Naive B cell (primary cell): ENCODE measurements around the gene TMEM247. TPM values are rescaled to one million over a fixed set of nuclear protein-coding genes. Genes with fewer than 3 reads are reported as not detected.
"Not testable (repeated sequence)": the region's sequence is repeated elsewhere in the genome, so short reads cannot be mapped to it uniquely, and the experiment has no call there.

Source experiments
- ATAC-seq, 2 donors: fragments of 150-1000 bp; cut with Tn5 transposase; 2 replicates each; pipeline ENCODE4 v1.10.0; 2021; ENCODE audit warnings: low read depth in 2 of 2, mild to moderate bottlenecking in 2 of 2, moderate library complexity in 2 of 2
- DNase-seq: peaks from one replicate; pipeline ENCODE4 v3.0.0; 2022
- H3K27ac Mint-ChIP-seq, 6 donors: one replicate each; pipeline ENCODE4 v1.8.0; 2020 to 2022; ENCODE audit warnings: mild to moderate bottlenecking in 6 of 6, mixed read lengths in 6 of 6, moderate library complexity in 5 of 6, inconsistent platforms in 2 of 6
- H3K27me3 Mint-ChIP-seq, 3 donors: one replicate each; pipeline ENCODE4 v1.8.0; 2021 to 2022; ENCODE audit warnings: mixed read lengths in 3 of 3, mild to moderate bottlenecking in 1 of 3
- H3K36me3 Mint-ChIP-seq, 2 donors: one replicate each; pipeline ENCODE4 v1.8.0; 2020 to 2022; ENCODE audit warnings: mixed read lengths in 2 of 2, inconsistent platforms in 1 of 2, mild to moderate bottlenecking in 1 of 2
- H3K4me1 Mint-ChIP-seq, 3 donors: one replicate each; pipeline ENCODE4 v1.8.0; 2020 to 2022; ENCODE audit warnings: mixed read lengths in 3 of 3, inconsistent platforms in 1 of 3, mild to moderate bottlenecking in 1 of 3, moderate library complexity in 1 of 3
- H3K4me3 Mint-ChIP-seq, 8 donors: one replicate each; pipeline ENCODE4 v1.8.0; 2020 to 2022; ENCODE audit warnings: mild to moderate bottlenecking in 8 of 8, mixed read lengths in 8 of 8, moderate library complexity in 8 of 8, inconsistent platforms in 2 of 8
- H3K9me3 Mint-ChIP-seq, 7 donors: one replicate each; pipeline ENCODE4 v1.8.0; 2020 to 2022; ENCODE audit warnings: mixed read lengths in 7 of 7, mild to moderate bottlenecking in 5 of 7, inconsistent platforms in 2 of 7, moderate library complexity in 1 of 7
- polyA plus RNA-seq, 6 donors: library from polyadenylated mRNA; unstranded; fragments of 300-500 nt; fragmentation: Illumina TruSeq; gene quantifications; one replicate each; pipeline ENCODE4 v1.2.3, GENCODE V29; 2021; ENCODE audit warnings: low read depth in 6 of 6

TMEM247 gene
- polyA plus RNA-seq, 6 donors from 2014 or later: not detected

DNA sequence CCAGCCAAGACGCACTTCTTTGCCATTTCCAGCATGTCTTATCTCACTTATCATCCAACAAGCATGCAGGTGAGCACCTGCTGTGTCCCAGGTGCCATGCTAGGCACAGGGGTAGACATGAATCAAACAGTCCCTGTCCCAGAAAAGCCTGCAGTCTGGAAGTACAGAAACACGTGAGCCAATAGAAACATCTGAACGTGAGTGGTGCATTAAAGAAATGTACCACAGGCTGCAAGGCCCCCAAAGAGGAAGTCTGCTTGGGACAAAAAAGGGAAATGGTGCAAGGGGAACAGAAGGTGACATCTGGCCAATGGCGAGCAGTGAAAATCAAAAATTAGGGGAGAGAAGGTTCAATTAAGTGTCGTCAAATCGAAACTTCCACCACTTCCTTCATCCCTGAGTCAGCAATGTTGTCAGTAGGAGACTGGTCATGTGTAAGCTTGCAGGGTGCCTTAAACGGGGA is 17.6 kb upstream of the TMEM247 start:
- H3K27me3 Mint-ChIP-seq: peaks cover 0 to 5% (median 4%) of the 10 kb centered on the region in 3 donors
- DNase-seq (peak; percentile 60), ATAC-seq (peak; percentile 72 to 76)
- peaks cover 18 to 23% (median 18%) of the 10 kb centered on the region in 3 donors for H3K4me1 Mint-ChIP-seq
- peak overlapping the region in 5 of 6 donors; percentile 15 to 88 (median 57) for H3K27ac Mint-ChIP-seq
- H3K36me3 Mint-ChIP-seq: no peaks in the 10 kb centered on the region
- peak overlapping the region; percentile 23 to 72 (median 56) for H3K4me3 Mint-ChIP-seq
- H3K9me3 Mint-ChIP-seq: no peaks in the 10 kb centered on the region

- no peak overlapping the region for H3K4me3 Mint-ChIP-seq
- no peaks in the 10 kb centered on the region for H3K36me3 Mint-ChIP-seq
- no peaks in the 10 kb centered on the region for H3K27me3 Mint-ChIP-seq
- peak overlapping the region in 1 of 6 donors; percentile 12 for H3K27ac Mint-ChIP-seq
- ATAC-seq (no peak), DNase-seq (no peak)
- H3K4me1 Mint-ChIP-seq: peaks cover 18 to 23% (median 18%) of the 10 kb centered on the region in 3 donors
- H3K9me3 Mint-ChIP-seq: no peaks in the 10 kb centered on the region
These were observed 16.4 kb upstream of the TMEM247 start for GRCh38 chr2:46462936-46463335.

DNA sequence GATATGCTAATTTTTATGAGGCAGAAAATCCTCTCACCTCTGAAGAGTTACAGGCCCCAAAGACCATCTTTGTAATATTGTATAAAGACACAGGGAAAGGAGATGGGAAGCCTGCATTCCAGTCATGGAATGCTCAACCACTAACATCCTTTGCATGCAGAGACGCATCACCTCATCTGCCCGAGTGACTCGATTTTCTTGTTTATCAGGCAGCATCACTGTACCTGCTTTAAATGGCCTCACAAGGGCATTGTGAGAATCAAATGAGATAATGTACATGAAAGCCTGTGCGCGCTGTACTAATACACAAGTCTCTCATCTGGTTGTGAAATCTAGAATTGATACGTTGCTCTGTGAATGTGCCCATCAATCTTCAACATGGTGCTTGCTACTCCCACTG is 10.2 kb upstream of the TMEM247 start:
- Mint-ChIP-seq H3K9me3 (peaks cover 0 to 2% (median 0%) of the 10 kb centered on the region in 7 donors), H3K4me3 (no peak overlapping the region), H3K36me3 (no peaks in the 10 kb centered on the region), H3K4me1 (peaks cover 10 to 20% (median 17%) of the 10 kb centered on the region in 3 donors), H3K27ac (no peak overlapping the region), H3K27me3 (no peaks in the 10 kb centered on the region)
- ATAC-seq: no peak
- no peak for DNase-seq

GRCh38 chr2:46469700-46470099 is 9.7 kb upstream of the TMEM247 start:
- no peak overlapping the region for H3K4me3 Mint-ChIP-seq
- no peaks in the 10 kb centered on the region for H3K36me3 Mint-ChIP-seq
- no peaks in the 10 kb centered on the region for H3K27me3 Mint-ChIP-seq
- H3K4me1 Mint-ChIP-seq: peaks cover 5 to 14% (median 13%) of the 10 kb centered on the region in 3 donors
- DNase-seq: no peak
- peaks cover 0 to 2% (median 0%) of the 10 kb centered on the region in 7 donors for H3K9me3 Mint-ChIP-seq
- peak overlapping the region in 3 of 6 donors; percentile 2 to 53 (median 15) for H3K27ac Mint-ChIP-seq
- ATAC-seq: no peak

GRCh38 chr2:46470114-46470628 is 9.2 kb upstream of the TMEM247 start:
- Mint-ChIP-seq H3K36me3 (no peaks in the 10 kb centered on the region), H3K4me1 (peaks cover 4 to 13% (median 13%) of the 10 kb centered on the region in 3 donors), H3K27me3 (no peaks in the 10 kb centered on the region), H3K9me3 (peaks cover 0 to 2% (median 0%) of the 10 kb centered on the region in 7 donors), H3K4me3 (peak overlapping the region in 2 of 8 donors; percentile 0 to 30), H3K27ac (peak overlapping the region in 3 of 6 donors; percentile 15 to 53 (median 17))
- peak; percentile 48 to 71 for ATAC-seq
- DNase-seq: no peak

DNA sequence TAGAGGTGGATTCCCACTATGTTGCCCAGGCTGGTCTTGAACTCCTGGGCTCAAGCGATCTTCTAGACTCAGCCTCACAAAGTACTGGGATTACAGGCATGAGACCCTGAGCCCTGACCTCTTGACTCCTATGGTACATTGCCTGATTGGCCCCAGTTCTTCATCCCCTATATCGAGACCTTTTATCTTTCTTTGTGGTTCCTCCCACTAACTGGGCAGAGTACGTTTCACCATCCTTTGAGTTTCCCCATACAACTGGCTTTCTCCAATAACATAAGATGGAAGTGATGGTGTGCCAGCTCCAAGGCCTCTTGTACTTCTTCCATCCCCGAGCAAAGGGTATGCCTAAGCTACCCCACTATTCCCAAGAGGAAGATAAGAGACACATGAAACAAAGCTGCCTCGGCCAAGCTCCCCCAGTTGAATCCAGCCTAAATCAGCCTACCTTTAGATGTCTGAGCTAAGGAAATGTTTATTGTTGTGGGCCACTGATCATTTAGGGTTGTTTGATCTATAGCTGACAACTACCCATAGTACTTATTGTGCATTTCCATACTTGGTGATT is 8.3 kb upstream of the TMEM247 start:
- H3K9me3 Mint-ChIP-seq: peaks cover 0 to 2% (median 0%) of the 10 kb centered on the region in 7 donors
- no peak overlapping the region for H3K4me3 Mint-ChIP-seq
- ATAC-seq (no peak), DNase-seq (no peak)
- no peaks in the 10 kb centered on the region for H3K36me3 Mint-ChIP-seq
- peaks cover 4 to 13% (median 13%) of the 10 kb centered on the region in 3 donors for H3K4me1 Mint-ChIP-seq
- H3K27ac Mint-ChIP-seq: peak overlapping the region in 1 of 6 donors; percentile 16
- H3K27me3 Mint-ChIP-seq: peaks cover 0 to 5% (median 0%) of the 10 kb centered on the region in 3 donors

GRCh38 chr2:46471697-46472096 is 7.7 kb upstream of the TMEM247 start:
- Mint-ChIP-seq H3K4me1 (peaks cover 4 to 13% (median 13%) of the 10 kb centered on the region in 3 donors), H3K36me3 (no peaks in the 10 kb centered on the region), H3K27me3 (peaks cover 0 to 5% (median 0%) of the 10 kb centered on the region in 3 donors), H3K4me3 (no peak overlapping the region), H3K9me3 (peaks cover 0 to 2% (median 0%) of the 10 kb centered on the region in 7 donors), H3K27ac (no peak overlapping the region)
- DNase-seq: no peak
- no peak for ATAC-seq

DNA sequence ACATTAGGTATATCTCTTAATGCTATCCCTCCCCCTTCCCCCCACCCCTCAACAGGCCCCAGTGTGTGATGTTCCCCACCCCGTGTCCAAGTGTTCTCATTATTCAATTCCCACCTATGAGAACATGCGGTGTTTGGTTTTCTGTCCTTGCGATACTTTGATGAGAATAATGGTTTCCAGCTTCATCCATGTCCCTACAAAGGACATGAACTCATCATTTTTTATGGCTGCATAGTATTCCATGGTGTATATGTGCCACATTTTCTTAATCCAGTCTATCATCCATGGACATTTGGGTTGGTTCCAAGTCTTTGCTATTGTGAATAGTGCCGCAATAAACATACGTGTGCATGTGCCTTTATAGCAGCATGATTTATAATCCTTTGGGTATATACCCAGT is 7.2 kb upstream of the TMEM247 start:
- H3K9me3 Mint-ChIP-seq, H3K27ac Mint-ChIP-seq, H3K36me3 Mint-ChIP-seq, DNase-seq, H3K4me3 Mint-ChIP-seq, ATAC-seq, H3K27me3 Mint-ChIP-seq: not testable (repeated sequence)
- H3K4me1 Mint-ChIP-seq: peaks cover 4 to 13% (median 13%) of the 10 kb centered on the region in 3 donors

GRCh38 chr2:46477462-46477861 is 1.9 kb upstream of the TMEM247 start:
- H3K9me3 Mint-ChIP-seq, H3K27ac Mint-ChIP-seq, ATAC-seq, H3K4me3 Mint-ChIP-seq, H3K36me3 Mint-ChIP-seq, DNase-seq, H3K4me1 Mint-ChIP-seq: not testable (repeated sequence)
- peaks cover 4 to 11% (median 5%) of the 10 kb centered on the region in 3 donors for H3K27me3 Mint-ChIP-seq

GRCh38 chr2:46477925-46478324 is 1.4 kb upstream of the TMEM247 start:
- Mint-ChIP-seq H3K36me3 (no peaks in the 10 kb centered on the region), H3K9me3 (peaks cover 0 to 2% (median 0%) of the 10 kb centered on the region in 7 donors), H3K4me1 (peaks cover 0 to 8% (median 0%) of the 10 kb centered on the region in 3 donors), H3K4me3 (no peak overlapping the region), H3K27me3 (peaks cover 4 to 11% (median 5%) of the 10 kb centered on the region in 3 donors), H3K27ac (no peak overlapping the region)
- DNase-seq (no peak), ATAC-seq (no peak)

DNA sequence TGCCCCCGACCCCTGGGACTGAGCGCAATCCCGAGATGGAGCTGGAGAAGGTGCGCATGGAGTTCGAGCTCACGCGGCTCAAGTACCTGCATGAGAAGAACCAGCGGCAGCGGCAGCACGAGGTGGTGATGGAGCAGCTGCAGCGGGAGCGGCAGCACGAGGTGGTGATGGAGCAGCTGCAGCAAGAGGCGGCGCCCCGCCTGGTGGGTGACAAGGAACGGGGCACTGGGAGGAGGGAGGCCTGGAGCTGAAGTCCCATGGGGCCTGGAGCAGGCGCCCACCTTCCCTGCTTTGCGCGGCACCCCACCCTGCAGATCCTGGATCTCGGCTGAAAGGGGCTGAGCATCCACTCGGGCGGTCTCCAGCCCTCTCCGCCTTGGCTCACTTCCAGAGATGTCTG is 1.2 kb downstream of the TMEM247 start:
- ATAC-seq (no peak), DNase-seq (no peak)
- Mint-ChIP-seq H3K27ac (no peak overlapping the region), H3K27me3 (peaks cover 4 to 14% (median 5%) of the 10 kb centered on the region in 3 donors), H3K9me3 (no peaks in the 10 kb centered on the region), H3K36me3 (no peaks in the 10 kb centered on the region), H3K4me1 (peaks cover 0 to 8% (median 0%) of the 10 kb centered on the region in 3 donors), H3K4me3 (no peak overlapping the region)

- Mint-ChIP-seq H3K27ac (peak overlapping the region in 1 of 6 donors; percentile 72), H3K4me3 (no peak overlapping the region)
- DNase-seq: no peak
These were observed 2.1 kb downstream of the TMEM247 start for GRCh38 chr2:46481198-46482193.

GRCh38 chr2:46482490-46482889 is 3.1 kb downstream of the TMEM247 start:
- no peak overlapping the region for H3K4me3 Mint-ChIP-seq
- no peaks in the 10 kb centered on the region for H3K9me3 Mint-ChIP-seq
- H3K27me3 Mint-ChIP-seq: peaks cover 4 to 12% (median 5%) of the 10 kb centered on the region in 3 donors
- peak overlapping the region in 1 of 6 donors; percentile 22 for H3K27ac Mint-ChIP-seq
- DNase-seq (no peak), ATAC-seq (no peak)
- no peaks in the 10 kb centered on the region for H3K36me3 Mint-ChIP-seq
- peaks cover 0 to 8% (median 0%) of the 10 kb centered on the region in 3 donors for H3K4me1 Mint-ChIP-seq

More at GRCh38 chr2:46481198-46482193, 2.1 kb downstream of the TMEM247 start:
- no peaks in the 10 kb centered on the region for H3K36me3 Mint-ChIP-seq
- no peak for ATAC-seq
- no peaks in the 10 kb centered on the region for H3K9me3 Mint-ChIP-seq
- peaks cover 4 to 12% (median 5%) of the 10 kb centered on the region in 3 donors for H3K27me3 Mint-ChIP-seq
- peaks cover 0 to 8% (median 0%) of the 10 kb centered on the region in 3 donors for H3K4me1 Mint-ChIP-seq
